NCI-H748 treated with DMSO at 0.1 percent for 48 hours (cell line): Measurements from ENCODE around the gene ADGRF4.

Source experiments
- DNase-seq: peaks from one replicate; lab custom pipeline; 2025; lab: John Stamatoyannopoulos, UW

Gene ADGRF4

GRCh38 chr6:47698342-47698787 is at the start of gene ADGRF4:
Gene ADGRF4 (plus strand): TSS chr6:47698580. CDS start chr6:47707246, 8,666 bp downstream.
- no peak for DNase-seq

- no peak for DNase-seq
These were observed 47.6 kb upstream of the ADGRF4 start for GRCh38 chr6:47650553-47651432.

- DNase-seq = no peak
These were observed 46.9 kb upstream of the ADGRF4 start for GRCh38 chr6:47651505-47651944.

GRCh38 chr6:47653706-47654105 is 44.7 kb upstream of the ADGRF4 start:
- DNase-seq = no peak

GRCh38 chr6:47654255-47654654 is 44.1 kb upstream of the ADGRF4 start:
- DNase-seq = no peak

GRCh38 chr6:47655719-47656595 is 42.4 kb upstream of the ADGRF4 start:
- no peak for DNase-seq

- DNase-seq = no peak
These were observed 36.4 kb upstream of the ADGRF4 start for GRCh38 chr6:47661960-47662359.

- no peak for DNase-seq
These were observed 34.7 kb upstream of the ADGRF4 start for GRCh38 chr6:47663462-47664216.

GRCh38 chr6:47665112-47665511 is 33.3 kb upstream of the ADGRF4 start:
- DNase-seq = peak; percentile 97

GRCh38 chr6:47669684-47670513 is 28.5 kb upstream of the ADGRF4 start:
- peak; percentile 86 for DNase-seq

GRCh38 chr6:47670851-47671250 is 27.5 kb upstream of the ADGRF4 start:
- no peak for DNase-seq

- DNase-seq = no peak
These were observed 26.6 kb upstream of the ADGRF4 start for GRCh38 chr6:47671777-47672176.

GRCh38 chr6:47672816-47673215 is 25.6 kb upstream of the ADGRF4 start:
- no peak for DNase-seq

- no peak for DNase-seq
These were observed 23.7 kb upstream of the ADGRF4 start for GRCh38 chr6:47674673-47675072.

GRCh38 chr6:47677381-47678100 is 20.8 kb upstream of the ADGRF4 start:
- no peak for DNase-seq

GRCh38 chr6:47678739-47679138 is 19.6 kb upstream of the ADGRF4 start:
- DNase-seq = no peak

GRCh38 chr6:47679322-47679906 is 19.0 kb upstream of the ADGRF4 start:
- no peak for DNase-seq

- peak; percentile 94 for DNase-seq
These were observed 18.3 kb upstream of the ADGRF4 start for GRCh38 chr6:47680051-47680450.

- DNase-seq = no peak
These were observed 17.7 kb upstream of the ADGRF4 start for GRCh38 chr6:47680724-47681123.
